ENCODE data around the gene OR4K2.

GRCh38 chr14:19911114-19911513 lies 36.2 kb downstream of the OR4K2 start:
- no peak for TF ChIP-seq POLR2A (IDR thresholded peaks at IDR 0.05; ENCODE audit: extremely low read depth, insufficient read length)
- no peak for TF ChIP-seq MAX (IDR thresholded peaks at IDR 0.05; ENCODE audit: low read depth, low read length)

All from NB4 (cell line).